ENCODE measurements around the gene TSPO2.

TSPO2 gene

GRCh38 chr6:41056768-41057490 is 14.7 kb downstream of the TSPO2 start:
- no peak for DNase-seq (ENCODE audit: low read depth in 2 of 2)
- TF ChIP-seq, protein P1, sequence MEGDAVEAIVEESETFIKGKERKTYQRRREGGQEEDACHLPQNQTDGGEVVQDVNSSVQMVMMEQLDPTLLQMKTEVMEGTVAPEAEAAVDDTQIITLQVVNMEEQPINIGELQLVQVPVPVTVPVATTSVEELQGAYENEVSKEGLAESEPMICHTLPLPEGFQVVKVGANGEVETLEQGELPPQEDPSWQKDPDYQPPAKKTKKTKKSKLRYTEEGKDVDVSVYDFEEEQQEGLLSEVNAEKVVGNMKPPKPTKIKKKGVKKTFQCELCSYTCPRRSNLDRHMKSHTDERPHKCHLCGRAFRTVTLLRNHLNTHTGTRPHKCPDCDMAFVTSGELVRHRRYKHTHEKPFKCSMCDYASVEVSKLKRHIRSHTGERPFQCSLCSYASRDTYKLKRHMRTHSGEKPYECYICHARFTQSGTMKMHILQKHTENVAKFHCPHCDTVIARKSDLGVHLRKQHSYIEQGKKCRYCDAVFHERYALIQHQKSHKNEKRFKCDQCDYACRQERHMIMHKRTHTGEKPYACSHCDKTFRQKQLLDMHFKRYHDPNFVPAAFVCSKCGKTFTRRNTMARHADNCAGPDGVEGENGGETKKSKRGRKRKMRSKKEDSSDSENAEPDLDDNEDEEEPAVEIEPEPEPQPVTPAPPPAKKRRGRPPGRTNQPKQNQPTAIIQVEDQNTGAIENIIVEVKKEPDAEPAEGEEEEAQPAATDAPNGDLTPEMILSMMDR (IDR thresholded peaks at IDR 0.05; ENCODE audit: low read depth, low read length), result no peak
- H3K4me3 ChIP-seq (replicated peaks in 1 of 2; ENCODE audit: low read depth in 2 of 2, low read length in 2 of 2), result no peak overlapping the region

- TF ChIP-seq, protein P1 (IDR thresholded peaks at IDR 0.05; ENCODE audit: low read depth, low read length), result no peak
- DNase-seq (ENCODE audit: low read depth in 2 of 2), result no peak
- no peak overlapping the region for H3K4me3 ChIP-seq (replicated peaks in 1 of 2; ENCODE audit: low read depth in 2 of 2, low read length in 2 of 2)
Observed at GRCh38 chr6:41058783-41059181, 16.5 kb downstream of the TSPO2 start.

- peak in 1 of 2 donors; percentile 46 for DNase-seq (ENCODE audit: low read depth in 2 of 2)
- TF ChIP-seq, protein P1 (IDR thresholded peaks at IDR 0.05; ENCODE audit: low read depth, low read length), result no peak
- no peak overlapping the region for H3K4me3 ChIP-seq (replicated peaks in 1 of 2; ENCODE audit: low read depth in 2 of 2, low read length in 2 of 2)
Observed at GRCh38 chr6:41059556-41059955, 17.3 kb downstream of the TSPO2 start.

DNA sequence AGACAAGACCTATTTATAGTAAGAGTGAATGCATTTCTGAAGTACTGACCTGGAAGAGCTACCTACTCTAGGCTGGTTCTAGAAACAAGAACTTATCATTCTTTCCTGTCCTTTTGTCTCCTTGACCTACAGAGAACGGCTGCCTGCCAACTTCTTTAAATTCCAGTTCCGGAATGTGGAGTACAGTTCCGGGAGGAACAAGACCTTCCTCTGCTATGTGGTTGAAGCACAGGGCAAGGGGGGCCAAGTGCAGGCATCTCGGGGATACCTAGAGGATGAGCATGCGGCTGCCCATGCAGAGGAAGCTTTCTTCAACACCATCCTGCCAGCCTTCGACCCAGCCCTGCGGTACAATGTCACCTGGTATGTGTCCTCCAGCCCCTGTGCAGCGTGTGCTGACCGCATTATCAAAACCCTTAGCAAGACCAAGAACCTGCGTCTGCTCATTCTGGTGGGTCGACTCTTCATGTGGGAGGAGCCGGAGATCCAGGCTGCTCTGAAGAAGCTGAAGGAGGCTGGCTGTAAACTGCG is 19.0 kb downstream of the TSPO2 start:
- TF ChIP-seq, protein P1 (IDR thresholded peaks at IDR 0.05; ENCODE audit: low read depth, low read length), result no peak
- DNase-seq (ENCODE audit: low read depth in 2 of 2), result no peak

GRCh38 chr6:41062056-41062455 is 19.8 kb downstream of the TSPO2 start:
- no peak for DNase-seq (ENCODE audit: low read depth in 2 of 2)
- H3K4me3 ChIP-seq (replicated peaks in 1 of 2; ENCODE audit: low read depth in 2 of 2, low read length in 2 of 2), result no peak overlapping the region
- TF ChIP-seq, protein P1 (IDR thresholded peaks at IDR 0.05; ENCODE audit: low read depth, low read length), result no peak

More for the DNA sequence above, 19.0 kb downstream of the TSPO2 start:
- no peak overlapping the region for H3K4me3 ChIP-seq (replicated peaks in 1 of 2; ENCODE audit: low read depth in 2 of 2, low read length in 2 of 2)

DNA sequence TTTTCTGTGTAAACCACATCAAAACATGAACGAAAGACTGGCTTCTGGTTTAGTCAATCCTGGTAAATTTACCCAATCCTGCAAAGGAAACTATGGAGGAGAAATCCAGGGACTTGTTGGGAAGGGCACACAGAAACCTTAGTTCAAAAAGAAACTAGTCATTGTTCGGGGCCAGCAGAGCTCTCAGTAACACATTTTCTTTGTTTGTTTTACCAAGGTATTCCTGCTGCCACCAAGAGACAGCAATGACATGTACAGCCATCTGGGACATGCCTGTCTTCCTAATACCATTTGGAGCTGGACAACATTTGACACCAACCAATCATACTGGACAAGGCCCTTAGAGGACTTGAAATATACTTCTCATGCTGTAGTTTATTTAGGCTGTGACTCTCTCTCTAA is 21.6 kb downstream of the TSPO2 start:
- TF ChIP-seq, protein P1 (IDR thresholded peaks at IDR 0.05; ENCODE audit: low read depth, low read length), result no peak
- no peak overlapping the region for H3K4me3 ChIP-seq (replicated peaks in 1 of 2; ENCODE audit: low read depth in 2 of 2, low read length in 2 of 2)
- no peak for DNase-seq (ENCODE audit: low read depth in 2 of 2)

Measured in cardiac fibroblast (primary cell).